Activated T-helper 17 cell treated with anti-CD3 and anti-CD28 coated beads, Interleukin-2, amount 50 U/mL, for 72 hours (primary cell): Measurements from ENCODE around the gene NFATC2IP. TPM values are rescaled to one million over a fixed set of nuclear protein-coding genes. Genes with fewer than 3 reads are reported as not detected.
"Not testable (repeated sequence)": the region's sequence is repeated elsewhere in the genome, so short reads cannot be mapped to it uniquely, and the experiment has no call there.

Experiments used
- ATAC-seq: fragments of 150-1000 bp; cut with Tn5 transposase; replicated peaks from 2 replicates; pipeline ENCODE4 v1.10.0; 2021; ENCODE audit warnings: mild to moderate bottlenecking, moderate library complexity
- H3K27ac Mint-ChIP-seq: one replicate; pipeline ENCODE4 v1.8.0; 2022; ENCODE audit warnings: mixed read lengths
- H3K27me3 Mint-ChIP-seq: one replicate; pipeline ENCODE4 v1.8.0; 2022; ENCODE audit warnings: mixed read lengths
- H3K36me3 Mint-ChIP-seq: one replicate; pipeline ENCODE4 v1.8.0; 2022; ENCODE audit warnings: low read depth, mild to moderate bottlenecking, mixed read lengths
- H3K4me1 Mint-ChIP-seq: one replicate; pipeline ENCODE4 v1.8.0; 2022; ENCODE audit warnings: mixed read lengths
- H3K4me3 Mint-ChIP-seq: one replicate; pipeline ENCODE4 v1.8.0; 2022; ENCODE audit warnings: mild to moderate bottlenecking, mixed read lengths
- H3K9me3 Mint-ChIP-seq: one replicate; pipeline ENCODE4 v1.8.0; 2022; ENCODE audit warnings: mixed read lengths
- total RNA-seq, 2 donors: library from RNA; stranded (reverse); gene quantifications; one replicate each; pipeline ENCODE4 v1.2.3, GENCODE V29; 2022

NFATC2IP gene
- total RNA-seq, 2 donors from 2014 or later: 81.3 to 100 TPM

- Mint-ChIP-seq H3K27ac (no peak overlapping the region), H3K36me3 (peaks cover 69% of the 10 kb centered on the region), H3K9me3 (no peaks in the 10 kb centered on the region), H3K4me1 (peaks cover 4% of the 10 kb centered on the region), H3K27me3 (no peaks in the 10 kb centered on the region), H3K4me3 (no peak overlapping the region)
- ATAC-seq: no peak
These were observed 32.0 kb upstream of the NFATC2IP start for GRCh38 chr16:28918698-28919097.

DNA sequence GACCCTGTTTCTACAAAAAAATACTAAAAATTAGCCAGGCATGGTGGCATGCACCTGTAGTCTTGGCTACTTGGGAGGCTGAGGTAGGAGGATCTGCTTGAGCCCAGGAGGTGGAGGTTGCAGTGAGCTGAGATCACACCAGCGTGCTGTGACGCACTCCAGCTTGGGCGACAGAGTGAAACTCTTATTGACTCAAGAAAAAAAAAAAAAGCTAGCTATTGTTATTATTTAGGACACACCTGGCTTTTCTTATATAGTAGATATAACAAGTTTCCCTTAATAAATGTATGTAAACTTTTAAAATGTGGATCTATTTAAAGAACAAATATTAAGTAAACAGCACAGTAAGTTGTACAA is 27.5 kb upstream of the NFATC2IP start:
- Mint-ChIP-seq H3K4me1 (peaks cover 14% of the 10 kb centered on the region), H3K9me3 (no peaks in the 10 kb centered on the region), H3K36me3 (peaks cover 43% of the 10 kb centered on the region), H3K27me3 (no peaks in the 10 kb centered on the region), H3K4me3 (peak overlapping the region; percentile 100), H3K27ac (peak overlapping the region; percentile 71)
- no peak for ATAC-seq

GRCh38 chr16:28923652-28924398 is 26.9 kb upstream of the NFATC2IP start:
- no peaks in the 10 kb centered on the region for H3K9me3 Mint-ChIP-seq
- H3K4me3 Mint-ChIP-seq: peak overlapping the region; percentile 100
- no peak for ATAC-seq
- peaks cover 14% of the 10 kb centered on the region for H3K4me1 Mint-ChIP-seq
- no peaks in the 10 kb centered on the region for H3K27me3 Mint-ChIP-seq
- H3K27ac Mint-ChIP-seq: peak overlapping the region; percentile 71
- peaks cover 41% of the 10 kb centered on the region for H3K36me3 Mint-ChIP-seq

DNA sequence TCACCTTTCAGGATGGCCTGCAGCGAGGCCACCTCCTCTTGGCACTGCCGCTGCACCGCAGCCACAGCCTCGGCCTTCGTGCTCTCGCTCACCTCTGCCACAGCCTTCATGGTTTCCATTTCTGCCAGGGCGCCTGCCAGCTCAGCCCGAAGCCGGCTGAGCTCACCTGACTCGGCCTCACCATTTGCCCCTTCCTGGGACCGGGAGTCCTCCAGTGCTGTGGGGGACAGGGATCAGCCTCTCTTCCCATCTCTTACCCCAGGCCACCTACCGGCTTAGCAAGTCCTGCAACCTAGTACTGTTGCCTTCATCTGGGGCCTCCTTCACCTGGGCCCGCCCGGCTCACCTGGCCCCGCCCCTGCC is 26.4 kb upstream of the NFATC2IP start:
- H3K9me3 Mint-ChIP-seq: no peaks in the 10 kb centered on the region
- ATAC-seq: no peak
- peaks cover 14% of the 10 kb centered on the region for H3K4me1 Mint-ChIP-seq
- peak overlapping the region; percentile 100 for H3K4me3 Mint-ChIP-seq
- H3K36me3 Mint-ChIP-seq: peaks cover 35% of the 10 kb centered on the region
- peak overlapping the region; percentile 100 for H3K27ac Mint-ChIP-seq
- H3K27me3 Mint-ChIP-seq: no peaks in the 10 kb centered on the region

DNA sequence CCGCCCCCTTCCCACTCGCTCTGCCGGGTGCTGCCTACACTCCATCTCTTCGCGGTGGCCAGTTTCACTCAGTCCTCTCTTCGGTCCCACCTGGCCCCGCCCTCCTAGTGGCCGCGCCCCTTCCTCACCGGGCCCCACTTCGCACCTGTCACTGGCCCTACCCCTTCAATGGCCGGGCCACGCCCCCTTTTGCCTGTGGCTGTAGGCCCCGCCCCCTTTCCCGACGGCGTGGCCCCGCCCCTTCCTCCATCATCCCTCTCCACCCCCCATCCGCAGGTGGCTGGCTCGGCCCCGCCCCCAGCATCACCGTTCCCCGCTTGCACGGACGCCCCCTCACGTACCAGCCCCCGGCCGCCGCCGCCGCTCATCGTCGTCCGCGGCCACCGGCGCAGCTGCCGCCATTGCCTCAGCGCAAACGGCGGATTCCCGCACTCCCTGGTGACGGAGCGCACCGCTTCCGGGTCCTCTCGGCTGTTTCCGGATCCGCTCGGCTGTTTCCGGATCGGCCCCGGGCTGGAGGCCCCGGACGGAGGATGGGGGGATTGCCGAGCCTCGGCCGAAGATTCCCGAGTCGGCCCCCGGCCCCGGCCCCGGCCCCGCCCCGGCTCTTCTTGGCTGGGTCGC is 25.9 kb upstream of the NFATC2IP start, which contains the start of gene RABEP2:
Gene RABEP2 (minus strand): TSS at position 477 of the 624 bp plus-strand sequence. CDS start 75 bp downstream, at position 402.
- Mint-ChIP-seq H3K9me3 (no peaks in the 10 kb centered on the region), H3K27me3 (no peaks in the 10 kb centered on the region), H3K36me3 (peaks cover 30% of the 10 kb centered on the region), H3K27ac (peak within 1 kb of the TSS; percentile 100), H3K4me3 (peak within 1 kb of the TSS; percentile 100), H3K4me1 (peaks cover 14% of the 10 kb centered on the region)
- ATAC-seq: peak; percentile 89

- peaks cover 14% of the 10 kb centered on the region for H3K4me1 Mint-ChIP-seq
- ATAC-seq: peak; percentile 78
- peak overlapping the region; percentile 100 for H3K27ac Mint-ChIP-seq
- no peaks in the 10 kb centered on the region for H3K9me3 Mint-ChIP-seq
- peaks cover 29% of the 10 kb centered on the region for H3K36me3 Mint-ChIP-seq
- H3K27me3 Mint-ChIP-seq: no peaks in the 10 kb centered on the region
- peak overlapping the region; percentile 100 for H3K4me3 Mint-ChIP-seq
These were observed 25.1 kb upstream of the NFATC2IP start for GRCh38 chr16:28925386-28926228.

- peaks cover 24% of the 10 kb centered on the region for H3K36me3 Mint-ChIP-seq
- H3K4me3 Mint-ChIP-seq: peak overlapping the region; percentile 100
- H3K9me3 Mint-ChIP-seq, ATAC-seq, H3K27me3 Mint-ChIP-seq: not testable (repeated sequence)
- peak overlapping the region; percentile 100 for H3K27ac Mint-ChIP-seq
- H3K4me1 Mint-ChIP-seq: peaks cover 14% of the 10 kb centered on the region
These were observed 24.5 kb upstream of the NFATC2IP start for GRCh38 chr16:28926284-28926683.

DNA sequence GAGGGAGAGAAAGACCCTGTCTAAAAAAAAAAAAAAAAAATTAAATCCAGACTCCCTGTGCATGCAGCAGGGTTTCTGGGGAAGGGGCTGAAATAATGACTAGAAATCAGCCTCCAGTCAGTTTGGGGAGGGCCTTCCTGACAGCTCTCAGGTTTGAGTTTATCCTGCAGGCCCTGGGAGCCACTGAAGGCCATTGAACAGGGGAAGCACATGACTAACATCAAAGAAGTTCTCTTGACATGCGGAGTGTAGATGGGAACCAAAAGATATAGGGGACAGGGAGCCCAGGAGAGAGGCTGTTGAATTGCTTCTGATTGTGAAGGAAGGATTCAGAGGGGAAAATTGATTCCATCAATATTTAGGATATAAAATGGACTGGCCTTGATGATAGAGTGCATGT is 22.9 kb upstream of the NFATC2IP start:
- no peaks in the 10 kb centered on the region for H3K9me3 Mint-ChIP-seq
- H3K27ac Mint-ChIP-seq: no peak overlapping the region
- H3K36me3 Mint-ChIP-seq: peaks cover 19% of the 10 kb centered on the region
- H3K4me3 Mint-ChIP-seq: no peak overlapping the region
- H3K27me3 Mint-ChIP-seq: no peaks in the 10 kb centered on the region
- no peak for ATAC-seq
- H3K4me1 Mint-ChIP-seq: peaks cover 14% of the 10 kb centered on the region

- Mint-ChIP-seq H3K27me3 (no peaks in the 10 kb centered on the region), H3K36me3 (peaks cover 6% of the 10 kb centered on the region), H3K27ac (peak overlapping the region; percentile 86), H3K9me3 (no peaks in the 10 kb centered on the region), H3K4me1 (peaks cover 16% of the 10 kb centered on the region), H3K4me3 (no peak overlapping the region)
- ATAC-seq: no peak
These were observed 20.5 kb upstream of the NFATC2IP start for GRCh38 chr16:28930203-28930602.

- H3K4me1 Mint-ChIP-seq: peaks cover 18% of the 10 kb centered on the region
- H3K4me3 Mint-ChIP-seq: no peak overlapping the region
- H3K9me3 Mint-ChIP-seq: no peaks in the 10 kb centered on the region
- H3K27ac Mint-ChIP-seq: peak overlapping the region; percentile 86
- peaks cover 3% of the 10 kb centered on the region for H3K36me3 Mint-ChIP-seq
- ATAC-seq: no peak
- no peaks in the 10 kb centered on the region for H3K27me3 Mint-ChIP-seq
These were observed 20.1 kb upstream of the NFATC2IP start for GRCh38 chr16:28930652-28931051.

DNA sequence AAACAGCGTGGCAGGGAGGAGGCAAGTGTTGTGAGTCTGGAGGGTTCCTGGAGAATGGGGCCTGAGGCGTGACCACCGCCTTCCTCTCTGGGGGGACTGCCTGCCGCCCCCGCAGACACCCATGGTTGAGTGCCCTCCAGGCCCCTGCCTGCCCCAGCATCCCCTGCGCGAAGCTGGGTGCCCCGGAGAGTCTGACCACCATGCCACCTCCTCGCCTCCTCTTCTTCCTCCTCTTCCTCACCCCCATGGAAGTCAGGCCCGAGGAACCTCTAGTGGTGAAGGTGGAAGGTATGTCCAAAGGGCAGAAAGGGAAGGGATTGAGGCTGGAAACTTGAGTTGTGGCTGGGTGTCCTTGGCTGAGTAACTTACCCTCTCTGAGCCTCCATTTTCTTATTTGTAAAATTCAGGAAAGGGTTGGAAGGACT is 18.9 kb upstream of the NFATC2IP start, which contains the start of gene CD19:
Gene CD19 (plus strand): TSS at position 171 of the 425 bp plus-strand sequence. CDS start 30 bp downstream, at position 201.
- H3K4me1 Mint-ChIP-seq: peaks cover 20% of the 10 kb centered on the region
- H3K27me3 Mint-ChIP-seq: no peaks in the 10 kb centered on the region
- no peaks in the 10 kb centered on the region for H3K36me3 Mint-ChIP-seq
- peak within 1 kb of the TSS; percentile 86 for H3K27ac Mint-ChIP-seq
- H3K9me3 Mint-ChIP-seq: no peaks in the 10 kb centered on the region
- no peak for ATAC-seq
- no peak within 1 kb of the TSS for H3K4me3 Mint-ChIP-seq

DNA sequence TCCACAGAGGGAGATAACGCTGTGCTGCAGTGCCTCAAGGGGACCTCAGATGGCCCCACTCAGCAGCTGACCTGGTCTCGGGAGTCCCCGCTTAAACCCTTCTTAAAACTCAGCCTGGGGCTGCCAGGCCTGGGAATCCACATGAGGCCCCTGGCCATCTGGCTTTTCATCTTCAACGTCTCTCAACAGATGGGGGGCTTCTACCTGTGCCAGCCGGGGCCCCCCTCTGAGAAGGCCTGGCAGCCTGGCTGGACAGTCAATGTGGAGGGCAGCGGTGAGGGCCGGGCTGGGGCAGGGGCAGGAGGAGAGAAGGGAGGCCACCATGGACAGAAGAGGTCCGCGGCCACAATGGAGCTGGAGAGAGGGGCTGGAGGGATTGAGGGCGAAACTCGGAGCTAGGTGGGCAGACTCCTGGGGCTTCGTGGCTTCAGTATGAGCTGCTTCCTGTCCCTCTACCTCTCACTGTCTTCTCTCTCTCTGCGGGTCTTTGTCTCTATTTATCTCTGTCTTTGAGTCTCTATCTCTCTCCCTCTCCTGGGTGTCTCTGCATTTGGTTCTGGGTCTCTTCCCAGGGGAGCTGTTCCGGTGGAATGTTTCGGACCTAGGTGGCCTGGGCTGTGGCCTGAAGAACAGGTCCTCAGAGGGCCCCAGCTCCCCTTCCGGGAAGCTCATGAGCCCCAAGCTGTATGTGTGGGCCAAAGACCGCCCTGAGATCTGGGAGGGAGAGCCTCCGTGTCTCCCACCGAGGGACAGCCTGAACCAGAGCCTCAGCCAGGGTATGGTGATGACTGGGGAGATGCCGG is 18.2 kb upstream of the NFATC2IP start:
- Mint-ChIP-seq H3K27me3 (no peaks in the 10 kb centered on the region), H3K9me3 (no peaks in the 10 kb centered on the region), H3K36me3 (no peaks in the 10 kb centered on the region), H3K27ac (no peak overlapping the region), H3K4me1 (peaks cover 20% of the 10 kb centered on the region), H3K4me3 (no peak overlapping the region)
- ATAC-seq: no peak

DNA sequence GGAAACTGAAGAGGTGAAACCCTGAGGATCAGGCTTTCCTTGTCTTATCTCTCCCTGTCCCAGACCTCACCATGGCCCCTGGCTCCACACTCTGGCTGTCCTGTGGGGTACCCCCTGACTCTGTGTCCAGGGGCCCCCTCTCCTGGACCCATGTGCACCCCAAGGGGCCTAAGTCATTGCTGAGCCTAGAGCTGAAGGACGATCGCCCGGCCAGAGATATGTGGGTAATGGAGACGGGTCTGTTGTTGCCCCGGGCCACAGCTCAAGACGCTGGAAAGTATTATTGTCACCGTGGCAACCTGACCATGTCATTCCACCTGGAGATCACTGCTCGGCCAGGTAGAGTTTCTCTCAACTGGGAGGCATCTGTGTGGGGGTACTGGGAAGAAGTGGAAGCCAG is 17.6 kb upstream of the NFATC2IP start:
- no peaks in the 10 kb centered on the region for H3K27me3 Mint-ChIP-seq
- no peaks in the 10 kb centered on the region for H3K9me3 Mint-ChIP-seq
- no peak for ATAC-seq
- no peak overlapping the region for H3K27ac Mint-ChIP-seq
- no peaks in the 10 kb centered on the region for H3K36me3 Mint-ChIP-seq
- H3K4me1 Mint-ChIP-seq: peaks cover 20% of the 10 kb centered on the region
- H3K4me3 Mint-ChIP-seq: no peak overlapping the region

- Mint-ChIP-seq H3K4me3 (peak overlapping the region; percentile 87), H3K27ac (peak overlapping the region; percentile 81), H3K9me3 (no peaks in the 10 kb centered on the region), H3K4me1 (peaks cover 20% of the 10 kb centered on the region), H3K36me3 (no peaks in the 10 kb centered on the region), H3K27me3 (no peaks in the 10 kb centered on the region)
- no peak for ATAC-seq
These were observed 15.4 kb upstream of the NFATC2IP start for GRCh38 chr16:28935346-28935745.
